ENCODE measurements around the gene MXI1. TPM values are rescaled to one million over a fixed set of nuclear protein-coding genes. Genes with fewer than 3 reads are reported as not detected.

Gene MXI1
- total RNA-seq, 1 donor from 2014 or later: 17.2 TPM

DNA sequence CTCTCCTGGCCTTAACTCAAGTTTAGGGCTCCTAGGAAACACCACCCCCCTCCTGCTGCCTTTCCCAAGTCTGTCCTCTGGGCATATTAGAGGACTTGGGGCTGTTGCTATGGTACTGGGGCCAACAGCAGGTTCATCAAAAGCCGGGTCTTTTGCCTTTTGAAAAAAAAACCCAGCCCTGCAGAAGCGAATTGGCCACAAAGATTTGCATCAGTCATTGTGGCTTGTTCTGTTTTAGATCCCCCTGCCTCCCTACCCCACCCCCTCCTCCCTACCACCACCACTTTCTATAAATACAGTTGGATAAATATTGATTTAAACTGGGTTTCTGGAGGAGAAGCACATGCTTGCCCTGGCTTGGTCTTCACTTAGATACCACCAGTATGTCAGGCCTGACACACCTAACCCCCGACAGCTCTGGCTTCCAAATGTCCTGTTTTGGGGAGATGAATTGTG lies 7.0 kb downstream of the MXI1 start:
- Histone ChIP-seq H3K4me1 (ENCODE audit: control insufficient read depth in 3 of 3, insufficient read depth in 3 of 3, low read length in 3 of 3) (peaks cover 3 to 17% (median 14%) of the 10 kb centered on the region in 3 donors), H3K9ac (ENCODE audit: low read depth in 1 of 3, low read length in 3 of 3) (no peak overlapping the region), H3K9me3 (ENCODE audit: control insufficient read depth in 3 of 3, low read length in 3 of 3) (no peaks in the 10 kb centered on the region), H3K36me3 (ENCODE audit: control insufficient read depth in 3 of 3, insufficient read depth in 3 of 3, low read length in 3 of 3) (no peaks in the 10 kb centered on the region), H3K27ac (ENCODE audit: low read depth, low read length) (no peak overlapping the region), H3K4me3 (ENCODE audit: low read length in 3 of 3) (no peak overlapping the region), H3K27me3 (ENCODE audit: control insufficient read depth in 3 of 3, insufficient read depth in 3 of 3, low read length in 3 of 3) (peaks cover 0 to 1% (median 0%) of the 10 kb centered on the region in 3 donors)

DNA sequence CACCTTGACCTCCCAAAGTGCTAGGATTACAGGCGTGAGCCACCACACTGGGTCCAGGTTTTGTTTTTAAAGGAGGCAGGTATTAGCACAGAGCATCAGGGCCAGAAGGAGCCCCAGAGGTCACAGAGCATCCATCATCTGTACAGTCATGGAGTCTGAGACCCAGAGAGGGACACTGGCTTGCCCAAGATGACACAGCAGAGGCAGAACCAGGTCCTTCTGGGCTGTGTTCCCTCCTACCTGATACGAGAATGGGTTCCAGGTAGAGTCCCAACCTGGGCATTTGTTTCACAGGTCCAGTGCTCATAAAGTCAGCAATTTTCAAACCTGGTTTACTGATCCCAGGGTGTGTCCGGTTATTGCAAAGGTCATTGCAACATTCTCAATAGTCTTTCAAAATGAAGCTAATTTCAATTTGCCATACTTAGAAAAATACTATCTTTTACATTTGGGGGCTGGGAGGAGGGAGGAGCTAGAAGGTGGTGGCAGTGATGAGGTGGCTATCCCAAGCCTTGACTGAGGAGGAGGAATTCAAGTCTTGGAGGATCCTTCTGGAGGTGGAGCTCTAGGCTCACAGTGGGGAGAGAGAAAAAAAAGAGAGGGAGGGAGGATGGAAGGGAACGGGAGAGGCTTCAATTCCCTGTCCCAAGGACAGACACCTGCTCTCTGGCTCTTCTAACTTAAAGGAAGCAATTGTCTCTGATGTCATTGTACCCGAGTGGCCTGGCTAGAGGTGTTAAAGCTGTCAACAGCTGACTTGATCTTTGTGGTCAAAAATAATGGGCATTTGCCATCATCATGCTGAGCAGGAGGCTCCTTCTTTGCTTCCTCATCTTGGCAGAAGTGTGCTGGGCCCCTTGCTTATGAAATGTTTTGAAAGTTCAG lies 8.1 kb downstream of the MXI1 start:
- Histone ChIP-seq H3K36me3 (ENCODE audit: control insufficient read depth in 3 of 3, insufficient read depth in 3 of 3, low read length in 3 of 3) (no peaks in the 10 kb centered on the region), H3K9me3 (ENCODE audit: control insufficient read depth in 3 of 3, low read length in 3 of 3) (no peaks in the 10 kb centered on the region), H3K27me3 (ENCODE audit: control insufficient read depth in 3 of 3, insufficient read depth in 3 of 3, low read length in 3 of 3) (no peaks in the 10 kb centered on the region), H3K9ac (ENCODE audit: low read depth in 1 of 3, low read length in 3 of 3) (no peak overlapping the region), H3K4me3 (ENCODE audit: low read length in 3 of 3) (no peak overlapping the region), H3K4me1 (ENCODE audit: control insufficient read depth in 3 of 3, insufficient read depth in 3 of 3, low read length in 3 of 3) (peaks cover 9 to 21% (median 14%) of the 10 kb centered on the region in 3 donors), H3K27ac (ENCODE audit: low read depth, low read length) (no peak overlapping the region)

GRCh38 chr10:110216240-110216639 lies 8.8 kb downstream of the MXI1 start:
- Histone ChIP-seq H3K27me3 (ENCODE audit: control insufficient read depth in 3 of 3, insufficient read depth in 3 of 3, low read length in 3 of 3) (no peaks in the 10 kb centered on the region), H3K9me3 (ENCODE audit: control insufficient read depth in 3 of 3, low read length in 3 of 3) (no peaks in the 10 kb centered on the region), H3K27ac (ENCODE audit: low read depth, low read length) (no peak overlapping the region), H3K4me3 (ENCODE audit: low read length in 3 of 3) (no peak overlapping the region), H3K9ac (ENCODE audit: low read depth in 1 of 3, low read length in 3 of 3) (no peak overlapping the region), H3K4me1 (ENCODE audit: control insufficient read depth in 3 of 3, insufficient read depth in 3 of 3, low read length in 3 of 3) (peaks cover 11 to 20% (median 15%) of the 10 kb centered on the region in 3 donors), H3K36me3 (ENCODE audit: control insufficient read depth in 3 of 3, insufficient read depth in 3 of 3, low read length in 3 of 3) (no peaks in the 10 kb centered on the region)

GRCh38 chr10:110216942-110217661 lies 9.7 kb downstream of the MXI1 start:
- Histone ChIP-seq H3K9me3 (ENCODE audit: control insufficient read depth in 3 of 3, low read length in 3 of 3) (no peaks in the 10 kb centered on the region), H3K27ac (ENCODE audit: low read depth, low read length) (no peak overlapping the region), H3K4me1 (ENCODE audit: control insufficient read depth in 3 of 3, insufficient read depth in 3 of 3, low read length in 3 of 3) (peaks cover 14 to 16% (median 15%) of the 10 kb centered on the region in 3 donors)

GRCh38 chr10:110217662-110218008 lies 10.2 kb downstream of the MXI1 start:
- peaks cover 13 to 20% (median 16%) of the 10 kb centered on the region in 3 donors for H3K4me1 ChIP-seq (ENCODE audit: control insufficient read depth in 3 of 3, insufficient read depth in 3 of 3, low read length in 3 of 3)

More at GRCh38 chr10:110216942-110217661, 9.7 kb downstream of the MXI1 start:
- H3K4me3 ChIP-seq (ENCODE audit: low read length in 3 of 3): no peak overlapping the region
- H3K27me3 ChIP-seq (ENCODE audit: control insufficient read depth in 3 of 3, insufficient read depth in 3 of 3, low read length in 3 of 3): no peaks in the 10 kb centered on the region
- no peaks in the 10 kb centered on the region for H3K36me3 ChIP-seq (ENCODE audit: control insufficient read depth in 3 of 3, insufficient read depth in 3 of 3, low read length in 3 of 3)
- H3K9ac ChIP-seq (ENCODE audit: low read depth in 1 of 3, low read length in 3 of 3): no peak overlapping the region

GRCh38 chr10:110218632-110219031 lies 11.2 kb downstream of the MXI1 start:
- Histone ChIP-seq H3K27ac (ENCODE audit: low read depth, low read length) (no peak overlapping the region), H3K4me3 (ENCODE audit: low read length in 3 of 3) (no peak overlapping the region), H3K9ac (ENCODE audit: low read depth in 1 of 3, low read length in 3 of 3) (no peak overlapping the region), H3K9me3 (ENCODE audit: control insufficient read depth in 3 of 3, low read length in 3 of 3) (no peaks in the 10 kb centered on the region), H3K4me1 (ENCODE audit: control insufficient read depth in 3 of 3, insufficient read depth in 3 of 3, low read length in 3 of 3) (peaks cover 13 to 22% (median 17%) of the 10 kb centered on the region in 3 donors), H3K27me3 (ENCODE audit: control insufficient read depth in 3 of 3, insufficient read depth in 3 of 3, low read length in 3 of 3) (no peaks in the 10 kb centered on the region), H3K36me3 (ENCODE audit: control insufficient read depth in 3 of 3, insufficient read depth in 3 of 3, low read length in 3 of 3) (no peaks in the 10 kb centered on the region)

More at GRCh38 chr10:110217662-110218008, 10.2 kb downstream of the MXI1 start:
- Histone ChIP-seq H3K36me3 (ENCODE audit: control insufficient read depth in 3 of 3, insufficient read depth in 3 of 3, low read length in 3 of 3) (no peaks in the 10 kb centered on the region), H3K9ac (ENCODE audit: low read depth in 1 of 3, low read length in 3 of 3) (no peak overlapping the region), H3K9me3 (ENCODE audit: control insufficient read depth in 3 of 3, low read length in 3 of 3) (no peaks in the 10 kb centered on the region), H3K27ac (ENCODE audit: low read depth, low read length) (no peak overlapping the region), H3K27me3 (ENCODE audit: control insufficient read depth in 3 of 3, insufficient read depth in 3 of 3, low read length in 3 of 3) (no peaks in the 10 kb centered on the region), H3K4me3 (ENCODE audit: low read length in 3 of 3) (no peak overlapping the region)

GRCh38 chr10:110219884-110220283 lies 12.5 kb downstream of the MXI1 start:
- peak overlapping the region in 1 of 3 donors; percentile 47 for H3K9ac ChIP-seq (ENCODE audit: low read depth in 1 of 3, low read length in 3 of 3)
- no peaks in the 10 kb centered on the region for H3K27me3 ChIP-seq (ENCODE audit: control insufficient read depth in 3 of 3, insufficient read depth in 3 of 3, low read length in 3 of 3)
- no peak overlapping the region for H3K27ac ChIP-seq (ENCODE audit: low read depth, low read length)
- H3K9me3 ChIP-seq (ENCODE audit: control insufficient read depth in 3 of 3, low read length in 3 of 3): no peaks in the 10 kb centered on the region
- peaks cover 13 to 22% (median 17%) of the 10 kb centered on the region in 3 donors for H3K4me1 ChIP-seq (ENCODE audit: control insufficient read depth in 3 of 3, insufficient read depth in 3 of 3, low read length in 3 of 3)
- H3K36me3 ChIP-seq (ENCODE audit: control insufficient read depth in 3 of 3, insufficient read depth in 3 of 3, low read length in 3 of 3): no peaks in the 10 kb centered on the region
- H3K4me3 ChIP-seq (ENCODE audit: low read length in 3 of 3): no peak overlapping the region

- H3K27me3 ChIP-seq (ENCODE audit: control insufficient read depth in 3 of 3, insufficient read depth in 3 of 3, low read length in 3 of 3): no peaks in the 10 kb centered on the region
- no peak overlapping the region for H3K4me3 ChIP-seq (ENCODE audit: low read length in 3 of 3)
- peak overlapping the region in 1 of 3 donors; percentile 47 for H3K9ac ChIP-seq (ENCODE audit: low read depth in 1 of 3, low read length in 3 of 3)
- no peaks in the 10 kb centered on the region for H3K36me3 ChIP-seq (ENCODE audit: control insufficient read depth in 3 of 3, insufficient read depth in 3 of 3, low read length in 3 of 3)
- H3K4me1 ChIP-seq (ENCODE audit: control insufficient read depth in 3 of 3, insufficient read depth in 3 of 3, low read length in 3 of 3): peaks cover 17 to 25% (median 20%) of the 10 kb centered on the region in 3 donors
- H3K9me3 ChIP-seq (ENCODE audit: control insufficient read depth in 3 of 3, low read length in 3 of 3): no peaks in the 10 kb centered on the region
- no peak overlapping the region for H3K27ac ChIP-seq (ENCODE audit: low read depth, low read length)
Observed at GRCh38 chr10:110220398-110220797, 13.0 kb downstream of the MXI1 start.

- peaks cover 19 to 24% (median 22%) of the 10 kb centered on the region in 3 donors for H3K4me1 ChIP-seq (ENCODE audit: control insufficient read depth in 3 of 3, insufficient read depth in 3 of 3, low read length in 3 of 3)
Observed at GRCh38 chr10:110221044-110221720, 13.8 kb downstream of the MXI1 start.

More at GRCh38 chr10:110221044-110221720, 13.8 kb downstream of the MXI1 start:
- H3K9ac ChIP-seq (ENCODE audit: low read depth in 1 of 3, low read length in 3 of 3): peak overlapping the region; percentile 37 to 73 (median 60)
- H3K4me3 ChIP-seq (ENCODE audit: low read length in 3 of 3): peak overlapping the region; percentile 60 to 70 (median 65)
- H3K27ac ChIP-seq (ENCODE audit: low read depth, low read length): peak overlapping the region; percentile 64
- no peaks in the 10 kb centered on the region for H3K27me3 ChIP-seq (ENCODE audit: control insufficient read depth in 3 of 3, insufficient read depth in 3 of 3, low read length in 3 of 3)
- no peaks in the 10 kb centered on the region for H3K9me3 ChIP-seq (ENCODE audit: control insufficient read depth in 3 of 3, low read length in 3 of 3)
- H3K36me3 ChIP-seq (ENCODE audit: control insufficient read depth in 3 of 3, insufficient read depth in 3 of 3, low read length in 3 of 3): no peaks in the 10 kb centered on the region

Data from skeletal muscle tissue (tissue), 4 donors.